Hepatocyte (in vitro differentiated cells): ENCODE measurements around the gene LAMP1. TPM values are rescaled to one million over a fixed set of nuclear protein-coding genes. Genes with fewer than 3 reads are reported as not detected.

Source experiments
- DNase-seq: peaks from one replicate; pipeline ENCODE4 v3.0.0-alpha.2; 2016; ENCODE audit warnings: low spot score
- H2AFZ ChIP-seq: fragments of 200-600 bp; sonication (generic); 2 replicates; pipeline ENCODE4 v1.6.0; 2016; ENCODE audit warnings: antibody characterized with exemption, mild to moderate bottlenecking
- H3K27ac ChIP-seq: fragments of 200-600 bp; sonication (generic); 2 replicates; pipeline ENCODE4 v1.5.1; 2016; ENCODE audit warnings: mild to moderate bottlenecking
- H3K27me3 ChIP-seq: fragments of 200-600 bp; sonication (generic); 2 replicates; pipeline ENCODE4 v1.6.1; 2016
- H3K36me3 ChIP-seq: fragments of 200-600 bp; sonication (generic); replicated peaks from 2 replicates; pipeline ENCODE4 v1.5.1; 2016; ENCODE audit warnings: low read depth; ENCODE audit not compliant: insufficient read depth
- H3K4me1 ChIP-seq: fragments of 200-600 bp; sonication (generic); 2 replicates; pipeline ENCODE4 v1.5.1; 2016; ENCODE audit warnings: mild to moderate bottlenecking, moderate library complexity; ENCODE audit not compliant: insufficient read depth
- H3K4me2 ChIP-seq: fragments of 200-600 bp; sonication (generic); 2 replicates; pipeline ENCODE4 v1.6.0; 2016
- H3K4me3 ChIP-seq: fragments of 200-600 bp; sonication (generic); 2 replicates; pipeline ENCODE4 v1.5.1; 2016; ENCODE audit warnings: mild to moderate bottlenecking
- H3K79me2 ChIP-seq: fragments of 200-600 bp; sonication (generic); 2 replicates; pipeline ENCODE4 v1.6.0; 2017; ENCODE audit warnings: mild to moderate bottlenecking
- H3K9me2 ChIP-seq: fragments of 200-600 bp; sonication (generic); replicated peaks from 2 replicates; pipeline ENCODE4 v1.6.0; 2017; ENCODE audit warnings: mild to moderate bottlenecking; ENCODE audit not compliant: insufficient read depth
- H3K9me3 ChIP-seq: fragments of 200-600 bp; sonication (generic); 2 replicates; pipeline ENCODE4 v1.5.1; 2016; ENCODE audit warnings: low read depth, mild to moderate bottlenecking
- H4K20me1 ChIP-seq: fragments of 200-600 bp; sonication (generic); 2 replicates; pipeline ENCODE4 v1.6.0; 2016; ENCODE audit warnings: mild to moderate bottlenecking; ENCODE audit not compliant: insufficient read depth, poor library complexity, severe bottlenecking
- CTCF ChIP-seq: fragments of 200-600 bp; sonication (generic); IDR thresholded peaks from 2 replicates; pipeline ENCODE4 v1.5.1; 2016; ENCODE audit warnings: antibody characterized with exemption, mild to moderate bottlenecking; ENCODE audit not compliant: poor library complexity
- EZH2 ChIP-seq: fragments of 200-600 bp; sonication (generic); IDR thresholded peaks from 2 replicates; pipeline ENCODE4 v1.6.1; 2016; ENCODE audit warnings: antibody characterized with exemption, mild to moderate bottlenecking, borderline replicate concordance
- EZH2phosphoT487 ChIP-seq: fragments of 200-600 bp; sonication (generic); IDR thresholded peaks from one replicate; pipeline ENCODE4 v1.6.1; 2018; ENCODE audit warnings: antibody characterized with exemption, mild to moderate bottlenecking, low read depth, moderate library complexity; ENCODE audit not compliant: unreplicated experiment, severe bottlenecking
- WGBS: methylation state at CpG from one replicate; pipeline ENCODE4 v1.1.6; 2016; ENCODE audit warnings: low lambda C conversion rate; ENCODE audit errors: missing lambda C conversion rate; 5-methylcytosine and 5-hydroxymethylcytosine counted together
- polyA plus RNA-seq: library from polyadenylated mRNA; unstranded; fragments of >200 nt; fragmentation: Nextera tagmentation; extraction: Ambion mirVana; gene quantifications from 2 replicates; pipeline ENCODE4 v1.2.1, GENCODE V29; 2016
- total RNA-seq: library from RNA; depleted of rRNA; stranded (reverse); fragments of >200 nt; gene quantifications from 2 replicates; pipeline ENCODE4 v1.2.3, GENCODE V29; 2014

LAMP1 gene
- total and polyA plus RNA-seq, 2 experiments from 2014 or later, result 190 to 233 TPM

DNA sequence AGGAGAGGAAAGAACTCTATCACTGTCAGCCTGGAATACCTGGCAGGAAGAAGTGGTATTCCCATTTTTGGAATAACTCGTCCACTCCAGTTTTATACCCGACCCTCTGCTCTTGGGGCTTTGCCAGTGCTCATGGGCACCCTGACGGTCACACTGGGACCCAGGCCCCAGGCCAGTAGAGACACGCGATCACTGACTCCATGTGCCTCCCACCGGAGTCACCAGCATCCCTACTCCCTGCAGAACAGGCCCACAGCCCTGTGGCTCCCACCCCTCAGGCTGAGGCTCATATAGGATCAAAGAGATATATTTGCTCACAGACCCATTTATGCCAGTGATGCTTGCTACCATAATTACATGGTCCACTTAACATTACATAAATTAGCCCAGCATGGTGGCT lies 63.4 kb downstream of the LAMP1 start:
- Histone ChIP-seq H3K4me3 (no peak overlapping the region), H3K27me3 (no peaks in the 10 kb centered on the region), H3K36me3 (peaks cover 5% of the 10 kb centered on the region), H2AFZ (no peak overlapping the region), H3K9me2 (no peaks in the 10 kb centered on the region), H3K79me2 (peaks cover 52% of the 10 kb centered on the region), H3K4me2 (no peak overlapping the region), H4K20me1 (no peaks in the 10 kb centered on the region), H3K27ac (no peak overlapping the region), H3K9me3 (no peaks in the 10 kb centered on the region), H3K4me1 (peaks cover 11% of the 10 kb centered on the region)
- 95% methylated on average over 6 of the region's 6 CpGs for WGBS
- no peak for DNase-seq
- no peak for TF ChIP-seq CTCF
- TF ChIP-seq EZH2phosphoT487, result no peak
- TF ChIP-seq EZH2, result no peak

- peak overlapping the region; percentile 85 for H3K4me2 ChIP-seq
Measured at GRCh38 chr13:113361406-113361805, 64.4 kb downstream of the LAMP1 start.

DNA sequence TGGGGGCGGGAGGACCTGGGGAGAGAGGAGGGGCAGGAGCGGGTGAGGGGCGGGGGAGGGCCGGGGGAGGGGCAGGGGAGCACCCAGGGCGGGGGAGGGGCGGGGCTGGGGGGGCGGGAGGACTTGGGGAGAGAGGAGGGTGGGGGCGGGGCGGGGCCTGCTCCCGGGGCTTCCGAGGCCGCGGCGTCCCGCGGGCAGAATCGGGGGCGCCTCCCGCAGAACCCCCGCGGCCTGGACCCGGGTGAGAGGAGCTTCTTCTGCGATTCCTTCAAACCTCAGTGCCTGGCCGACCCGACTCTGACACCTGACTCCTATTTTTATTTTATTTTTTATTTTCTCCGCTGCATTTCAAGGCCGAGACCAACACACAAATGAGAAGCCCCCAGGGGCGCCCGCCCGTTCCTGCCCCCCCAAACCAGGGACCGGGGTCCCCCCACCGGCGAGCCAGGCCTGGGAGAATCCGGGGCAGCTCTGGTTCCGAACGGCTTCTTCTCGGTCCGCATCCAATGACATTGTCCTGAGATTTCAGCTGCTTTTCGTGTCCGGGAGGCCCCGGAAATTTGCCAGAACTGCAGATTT lies 67.4 kb downstream of the LAMP1 start:
- Histone ChIP-seq H4K20me1 (no peaks in the 10 kb centered on the region), H3K36me3 (peaks cover 5% of the 10 kb centered on the region), H3K79me2 (peaks cover 37% of the 10 kb centered on the region), H3K9me3 (no peaks in the 10 kb centered on the region), H2AFZ (peak overlapping the region; percentile 90), H3K27ac (peak overlapping the region; percentile 75), H3K4me1 (peaks cover 7% of the 10 kb centered on the region), H3K4me3 (peak overlapping the region; percentile 52), H3K4me2 (peak overlapping the region; percentile 89), H3K9me2 (no peaks in the 10 kb centered on the region), H3K27me3 (no peaks in the 10 kb centered on the region)
- 64% methylated on average over 13 of the region's 41 CpGs for whole genome bisulfite sequencing
- no peak for TF ChIP-seq EZH2
- TF ChIP-seq CTCF, result no peak
- no peak for TF ChIP-seq EZH2phosphoT487
- no peak for DNase-seq

More at GRCh38 chr13:113361406-113361805, 64.4 kb downstream of the LAMP1 start:
- Histone ChIP-seq H4K20me1 (no peaks in the 10 kb centered on the region), H3K27ac (no peak overlapping the region), H3K9me3 (no peaks in the 10 kb centered on the region), H3K4me1 (peaks cover 11% of the 10 kb centered on the region), H3K4me3 (no peak overlapping the region), H3K9me2 (no peaks in the 10 kb centered on the region), H3K36me3 (peaks cover 5% of the 10 kb centered on the region), H3K79me2 (peaks cover 47% of the 10 kb centered on the region), H3K27me3 (no peaks in the 10 kb centered on the region), H2AFZ (no peak overlapping the region)
- TF ChIP-seq EZH2 (no peak), CTCF (no peak), EZH2phosphoT487 (no peak)
- WGBS, result 93% methylated on average over 7 of the region's 7 CpGs
- no peak for DNase-seq
